IMR-90 (cell line): Measurements from ENCODE around the gene ATP5ME. TPM values are rescaled to one million over a fixed set of nuclear protein-coding genes. Genes with fewer than 3 reads are reported as not detected.

Experiments
- ATAC-seq: fragments of 200-7000 bp; cut with Tn5 transposase; 2 replicates; pipeline ENCODE4 v1.9.1; 2020; ENCODE audit warnings: low read depth, mild to moderate bottlenecking, moderate library complexity
- BruUV-seq: library from RNA; stranded (reverse); fragments of 400-500 nt; replicated peaks from 2 replicates; lab custom pipeline; 2021; lab: Mats Ljungman, UMichigan
- CTCF ChIA-PET: fragments of 300-600 bp; formaldehyde crosslinking; extraction: SDS; loops from one replicate; lab custom pipeline; 2021; ENCODE audit warnings: antibody characterized with exemption; lab: Yijun Ruan, JAX
- POLR2A ChIA-PET: fragments of 300-600 bp; sonication (Branson Sonifier 250); formaldehyde crosslinking; loops from one replicate; lab custom pipeline; 2022; ENCODE audit warnings: antibody characterized with exemption; ENCODE audit not compliant: unreplicated experiment; lab: Charles Lee
- DNase-seq: peaks from one replicate; pipeline ENCODE4 v3.0.0; 2013
- H2AFZ ChIP-seq: replicated peaks from 2 replicates; pipeline ENCODE3; 2013; ENCODE audit warnings: low read length, mild to moderate bottlenecking; ENCODE audit not compliant: poor library complexity
- H2AK5ac ChIP-seq: 2 replicates; pipeline ENCODE4 v1.6.1; 2013; ENCODE audit warnings: low read depth, low read length, inconsistent platforms
- H2AK9ac ChIP-seq: replicated peaks from 2 replicates; pipeline ENCODE3; 2013; ENCODE audit warnings: mild to moderate bottlenecking, low read depth, low read length, moderate library complexity; ENCODE audit not compliant: poor library complexity
- H2BK120ac ChIP-seq: 2 replicates; pipeline ENCODE4 v1.6.1; 2013; ENCODE audit warnings: low read depth, low read length, inconsistent platforms
- H2BK15ac ChIP-seq: 3 replicates; pipeline ENCODE4 v1.6.1; 2013; ENCODE audit warnings: low read depth, low read length, inconsistent platforms
- H2BK20ac ChIP-seq: 2 replicates; pipeline ENCODE4 v1.6.1; 2013; ENCODE audit warnings: low read depth, mild to moderate bottlenecking, inconsistent platforms, low read length, moderate library complexity
- H2BK5ac ChIP-seq: 2 replicates; pipeline ENCODE4 v1.6.1; 2013; ENCODE audit warnings: mild to moderate bottlenecking, low read depth, low read length, inconsistent platforms; ENCODE audit not compliant: poor library complexity, severe bottlenecking
- H3K14ac ChIP-seq: replicated peaks from 2 replicates; pipeline ENCODE4 v1.6.1; 2013; ENCODE audit warnings: low read depth, low read length, inconsistent platforms
- H3K18ac ChIP-seq: 2 replicates; pipeline ENCODE4 v1.6.1; 2013; ENCODE audit warnings: low read depth, low read length, control low read depth
- H3K23ac ChIP-seq: 2 replicates; pipeline ENCODE4 v1.6.1; 2013; ENCODE audit warnings: low read depth, low read length, inconsistent platforms
- H3K27ac ChIP-seq: 2 replicates; pipeline ENCODE4 v1.5.1; 2013; ENCODE audit warnings: mild to moderate bottlenecking, control low read depth, low read length; ENCODE audit not compliant: insufficient read depth
- H3K27me3 ChIP-seq: 2 replicates; pipeline ENCODE4 v1.6.1; 2013; ENCODE audit warnings: low read length; ENCODE audit not compliant: control insufficient read depth, insufficient read depth
- H3K36me3 ChIP-seq: 2 replicates; pipeline ENCODE4 v1.6.1; 2013; ENCODE audit warnings: low read length, mixed read lengths; ENCODE audit not compliant: control insufficient read depth, insufficient read depth
- H3K4ac ChIP-seq: 2 replicates; pipeline ENCODE4 v1.6.1; 2013; ENCODE audit warnings: low read depth, low read length, inconsistent platforms
- H3K4me1 ChIP-seq: 2 replicates; pipeline ENCODE4 v1.6.1; 2013; ENCODE audit warnings: low read length, mixed read lengths; ENCODE audit not compliant: control insufficient read depth, insufficient read depth
- H3K4me2 ChIP-seq: 2 replicates; pipeline ENCODE4 v1.6.1; 2013; ENCODE audit warnings: low read depth, mild to moderate bottlenecking, control low read depth, low read length, moderate library complexity
- H3K4me3 ChIP-seq: 2 replicates; pipeline ENCODE4 v1.5.1; 2013; ENCODE audit warnings: low read depth, mild to moderate bottlenecking, control low read depth, low read length, moderate library complexity; ENCODE audit not compliant: insufficient read depth
- H3K56ac ChIP-seq: 2 replicates; pipeline ENCODE4 v1.6.1; 2013; ENCODE audit warnings: low read length, inconsistent platforms; ENCODE audit not compliant: insufficient read depth; ENCODE audit errors: extremely low read depth
- H3K79me1 ChIP-seq, 2 experiments: 2 replicates each; pipeline ENCODE4 v1.6.1; 2013; ENCODE audit warnings: low read length in 2 of 2, inconsistent platforms in 1 of 2, low read depth in 1 of 2
- H3K9ac ChIP-seq: 2 replicates; pipeline ENCODE4 v1.6.1; 2013; ENCODE audit warnings: low read depth, low read length, control low read depth
- H3K9me1 ChIP-seq: 2 replicates; pipeline ENCODE4 v1.6.1; 2013; ENCODE audit warnings: low read length, inconsistent platforms; ENCODE audit not compliant: insufficient read depth
- H3K9me3 ChIP-seq: 2 replicates; pipeline ENCODE4 v1.6.1; 2013; ENCODE audit warnings: low read length; ENCODE audit not compliant: control insufficient read depth, insufficient read depth
- H4K20me1 ChIP-seq: 2 replicates; pipeline ENCODE4 v1.6.1; 2013; ENCODE audit warnings: low read length, inconsistent platforms; ENCODE audit not compliant: insufficient read depth
- H4K5ac ChIP-seq: 2 replicates; pipeline ENCODE4 v1.6.1; 2013; ENCODE audit warnings: mild to moderate bottlenecking, low read depth, low read length, control low read depth
- H4K8ac ChIP-seq, 2 experiments: 2 replicates each; pipeline ENCODE4 v1.6.1; 2013; ENCODE audit warnings: low read depth in 2 of 2, low read length in 2 of 2, control low read depth in 1 of 2, inconsistent platforms in 1 of 2
- H4K91ac ChIP-seq: 2 replicates; pipeline ENCODE4 v1.6.1; 2013; ENCODE audit warnings: low read depth, low read length, inconsistent platforms; ENCODE audit not compliant: insufficient read depth
- CEBPB ChIP-seq: IDR thresholded peaks from 2 replicates; pipeline ENCODE4 v1.6.1; 2012; ENCODE audit warnings: low read depth, low read length, improper control_type of control experiment
- CHD1 ChIP-seq: IDR thresholded peaks from 2 replicates; pipeline ENCODE4 v1.6.1; 2012; ENCODE audit warnings: low read depth, low read length, improper control_type of control experiment
- MXI1 ChIP-seq: IDR thresholded peaks from 2 replicates; pipeline ENCODE4 v1.6.1; 2012; ENCODE audit warnings: low read depth, mild to moderate bottlenecking, low read length, moderate library complexity, borderline replicate concordance
- NFE2L2 ChIP-seq: fragments of 150-350 bp; IDR thresholded peaks from 2 replicates; pipeline ENCODE4 v1.6.1; 2016; ENCODE audit warnings: low read depth, mild to moderate bottlenecking, low read length
- POLR2A ChIP-seq: IDR thresholded peaks from 2 replicates; pipeline ENCODE4 v1.6.1; 2012; ENCODE audit warnings: mild to moderate bottlenecking, low read depth, low read length
- SMC3 ChIP-seq: fragments of 150-350 bp; IDR thresholded peaks from 2 replicates; pipeline ENCODE4 v1.6.1; 2016; ENCODE audit warnings: low read depth, mild to moderate bottlenecking, antibody characterized with exemption, low read length, moderate library complexity
- USF2 ChIP-seq: fragments of 150-350 bp; IDR thresholded peaks from 2 replicates; pipeline ENCODE4 v1.6.1; 2017; ENCODE audit warnings: mild to moderate bottlenecking, antibody characterized with exemption, low read length, low read depth
- WGBS, 2 experiments: methylation state at CpG; one replicate each; pipeline versions ENCODE4 v1.1.5 to v1.1.7; 2013; ENCODE audit warnings: missing lambda C conversion rate in 2 of 2; ENCODE audit not compliant: insufficient read length in 1 of 2; ENCODE audit errors: extremely low coverage in 2 of 2; 5-methylcytosine and 5-hydroxymethylcytosine counted together
- dilution Hi-C: fragments of 300-500 bp; cut with HindIII; formaldehyde crosslinking; loops from one replicate; pipeline ENCODE4 v1.14.3; 2018; ENCODE audit warnings: low sequenced_read_pairs; ENCODE audit not compliant: unreplicated experiment
- in situ Hi-C: fragments of 300-500 bp; cut with MboI; formaldehyde crosslinking; loops from 3 replicates; pipeline ENCODE4 v1.14.3; 2019; ENCODE audit warnings: low sequenced_read_pairs, inconsistent platforms, mixed read lengths
- intact Hi-C: fragments of 100-400 bp; cut with micrococcal nuclease; formaldehyde crosslinking; loops from 2 replicates; pipeline ENCODE4 v1.10.0; 2022
- polyA plus RNA-seq, 3 experiments: library from polyadenylated mRNA; depleted of rRNA; stranded (reverse); fragments of >200 nt; gene quantifications; 2 replicates each; pipeline ENCODE4 v1.2.3, GENCODE V29; 2012; ENCODE audit warnings: low replicate concordance in 1 of 3
- total RNA-seq: library from RNA; depleted of rRNA; stranded (reverse); fragments of >200 nt; gene quantifications from 2 replicates; pipeline ENCODE4 v1.2.3, GENCODE V29; 2012
- TF ChIP-seq, protein P1 (sequence below): fragments of 150-350 bp; IDR thresholded peaks from 2 replicates; pipeline ENCODE4 v1.6.1; 2016; ENCODE audit warnings: low read depth, mild to moderate bottlenecking, low read length, moderate library complexity, borderline replicate concordance
- TF ChIP-seq, protein P2 (sequence below): conservative IDR thresholded peaks from 2 replicates; pipeline ENCODE4 v1.5.1; 2012; ENCODE audit warnings: mild to moderate bottlenecking, low read depth, low read length, improper control_type of control experiment

The ATP5ME gene
- total and polyA plus RNA-seq, 2 of the 4 experiments (the other 2 are of a cell fraction): 39.3 to 603 TPM

GRCh38 chr4:683247-683897, 9.3 kb upstream of the ATP5ME start:
- Histone ChIP-seq H3K36me3 (no peaks in the 10 kb centered on the region), H2AK5ac (no peak overlapping the region), H2AFZ (no peak overlapping the region), H2BK120ac (no peak overlapping the region), H3K9me1 (peaks cover 9% of the 10 kb centered on the region), H2BK5ac (no peak overlapping the region), H2BK20ac (no peak overlapping the region), H3K9me3 (no peaks in the 10 kb centered on the region), H3K4me2 (no peak overlapping the region), H2BK15ac (no peak overlapping the region), H4K5ac (no peak overlapping the region), H3K14ac (no peak overlapping the region), H3K27ac (no peak overlapping the region), H3K4me3 (no peak overlapping the region), H3K56ac (no peak overlapping the region), H3K27me3 (no peaks in the 10 kb centered on the region), H4K20me1 (no peaks in the 10 kb centered on the region), H3K18ac (no peak overlapping the region), H3K9ac (no peak overlapping the region), H3K4ac (no peak overlapping the region), H3K23ac (no peak overlapping the region), H2AK9ac (peak overlapping the region; percentile 3), H3K79me1 (peaks cover 0 to 4% of the 10 kb centered on the region in 2 experiments; a peak in 1 of 4 replicates), H4K8ac (no peak overlapping the region), H3K4me1 (peaks cover 15% of the 10 kb centered on the region), H4K91ac (no peak overlapping the region)
- no TSS peak for BruUV-seq
- TF ChIP-seq USF2: no peak
- no peak for TF ChIP-seq MXI1
- no peak for TF ChIP-seq SMC3
- TF ChIP-seq, protein P1, sequence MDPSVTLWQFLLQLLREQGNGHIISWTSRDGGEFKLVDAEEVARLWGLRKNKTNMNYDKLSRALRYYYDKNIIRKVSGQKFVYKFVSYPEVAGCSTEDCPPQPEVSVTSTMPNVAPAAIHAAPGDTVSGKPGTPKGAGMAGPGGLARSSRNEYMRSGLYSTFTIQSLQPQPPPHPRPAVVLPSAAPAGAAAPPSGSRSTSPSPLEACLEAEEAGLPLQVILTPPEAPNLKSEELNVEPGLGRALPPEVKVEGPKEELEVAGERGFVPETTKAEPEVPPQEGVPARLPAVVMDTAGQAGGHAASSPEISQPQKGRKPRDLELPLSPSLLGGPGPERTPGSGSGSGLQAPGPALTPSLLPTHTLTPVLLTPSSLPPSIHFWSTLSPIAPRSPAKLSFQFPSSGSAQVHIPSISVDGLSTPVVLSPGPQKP: no peak
- TF ChIP-seq, protein P2, sequence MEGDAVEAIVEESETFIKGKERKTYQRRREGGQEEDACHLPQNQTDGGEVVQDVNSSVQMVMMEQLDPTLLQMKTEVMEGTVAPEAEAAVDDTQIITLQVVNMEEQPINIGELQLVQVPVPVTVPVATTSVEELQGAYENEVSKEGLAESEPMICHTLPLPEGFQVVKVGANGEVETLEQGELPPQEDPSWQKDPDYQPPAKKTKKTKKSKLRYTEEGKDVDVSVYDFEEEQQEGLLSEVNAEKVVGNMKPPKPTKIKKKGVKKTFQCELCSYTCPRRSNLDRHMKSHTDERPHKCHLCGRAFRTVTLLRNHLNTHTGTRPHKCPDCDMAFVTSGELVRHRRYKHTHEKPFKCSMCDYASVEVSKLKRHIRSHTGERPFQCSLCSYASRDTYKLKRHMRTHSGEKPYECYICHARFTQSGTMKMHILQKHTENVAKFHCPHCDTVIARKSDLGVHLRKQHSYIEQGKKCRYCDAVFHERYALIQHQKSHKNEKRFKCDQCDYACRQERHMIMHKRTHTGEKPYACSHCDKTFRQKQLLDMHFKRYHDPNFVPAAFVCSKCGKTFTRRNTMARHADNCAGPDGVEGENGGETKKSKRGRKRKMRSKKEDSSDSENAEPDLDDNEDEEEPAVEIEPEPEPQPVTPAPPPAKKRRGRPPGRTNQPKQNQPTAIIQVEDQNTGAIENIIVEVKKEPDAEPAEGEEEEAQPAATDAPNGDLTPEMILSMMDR: no peak
- no peak for TF ChIP-seq CHD1
- no peak for TF ChIP-seq NFE2L2
- no peak for TF ChIP-seq POLR2A
- no peak for TF ChIP-seq CEBPB
- ChIA-PET CTCF (no interaction called here), POLR2A (no interaction called here)
- intact Hi-C loops: no loop called here
- ATAC-seq: peak; percentile 0; the same call in 1 of the 2 replicates
- in situ Hi-C loops: no loop called here
- DNase-seq: no peak
- WGBS, 2 experiments: 75% methylated on average over 12 of the region's 25 CpGs; no CpG with 5 or more reads in 1 of the 2 experiments
- dilution Hi-C loops: no loop called here
